ENCODE measurements around the gene MRC2.

Gene MRC2

DNA sequence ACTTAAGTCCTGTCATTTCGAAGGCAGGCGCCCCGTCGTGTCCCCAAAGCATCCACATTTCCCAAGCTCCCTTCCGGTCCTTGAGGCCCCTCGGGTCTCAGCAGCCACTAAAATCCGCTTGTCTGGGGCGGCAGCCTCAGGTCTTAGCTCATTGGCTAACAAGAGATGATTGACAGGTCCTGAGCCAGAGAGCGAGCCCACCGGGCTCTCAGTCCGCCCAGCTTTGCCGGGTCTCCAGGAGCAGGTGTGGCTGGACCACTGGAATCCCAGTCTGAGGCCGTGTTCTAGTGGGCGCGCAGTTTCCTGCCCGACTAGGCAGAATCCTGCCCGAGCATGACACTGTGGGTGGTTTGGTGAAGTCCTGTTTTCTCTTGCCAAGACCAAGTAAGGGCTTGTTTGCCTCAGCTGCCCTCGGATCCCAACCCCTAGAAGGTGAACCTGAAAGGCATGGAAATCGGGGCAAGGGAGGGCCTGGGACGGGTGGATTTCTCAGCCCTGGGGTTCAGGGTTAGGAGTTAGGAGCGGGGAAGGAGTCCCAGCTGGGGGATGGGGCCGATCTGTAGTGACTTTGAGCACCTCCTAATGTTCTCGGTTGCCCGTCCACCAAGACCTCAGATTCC, 42.8 kb downstream of the MRC2 start:
- H3K79me2 ChIP-seq (ENCODE audit: insufficient read depth, low read length): no peaks in the 10 kb centered on the region
- H3K9ac ChIP-seq (ENCODE audit: low read length): no peak overlapping the region
- H4K20me1 ChIP-seq (ENCODE audit: low read depth, low read length): no peaks in the 10 kb centered on the region
- no peak overlapping the region for H3K27ac ChIP-seq (ENCODE audit: low read depth, low read length)
- no peak overlapping the region for H3K4me2 ChIP-seq (ENCODE audit: low read depth, low read length, poor library complexity, severe bottlenecking)
- H3F3A ChIP-seq (ENCODE audit: insufficient read depth): no peaks in the 10 kb centered on the region
- H3K9me2 ChIP-seq (replicated peaks; ENCODE audit: insufficient read depth, low read length): no peaks in the 10 kb centered on the region
- no peak overlapping the region for H2AFZ ChIP-seq (ENCODE audit: low read depth, low read length, severe bottlenecking)
- no peaks in the 10 kb centered on the region for H3K9me3 ChIP-seq (ENCODE audit: insufficient read depth, low read length)
- no peaks in the 10 kb centered on the region for H3K27me3 ChIP-seq (ENCODE audit: low read length)
- no peak overlapping the region for H3K4me3 ChIP-seq (ENCODE audit: insufficient read depth, low read length, poor library complexity, severe bottlenecking)
- no peaks in the 10 kb centered on the region for H3K36me3 ChIP-seq (ENCODE audit: low read length)
- TF ChIP-seq EZH2phosphoT487 (conservative IDR thresholded peaks at IDR 0.05; ENCODE audit: low read length): no peak
- TF ChIP-seq CTCF (IDR thresholded peaks at IDR 0.05; ENCODE audit: insufficient read depth, low read length, poor library complexity, severe bottlenecking): no peak

- H4K20me1 ChIP-seq (ENCODE audit: low read depth, low read length): no peaks in the 10 kb centered on the region
- H3K27ac ChIP-seq (ENCODE audit: low read depth, low read length): no peak overlapping the region
These were observed 44.1 kb downstream of the MRC2 start for GRCh38 chr17:62671553-62671952.

DNA sequence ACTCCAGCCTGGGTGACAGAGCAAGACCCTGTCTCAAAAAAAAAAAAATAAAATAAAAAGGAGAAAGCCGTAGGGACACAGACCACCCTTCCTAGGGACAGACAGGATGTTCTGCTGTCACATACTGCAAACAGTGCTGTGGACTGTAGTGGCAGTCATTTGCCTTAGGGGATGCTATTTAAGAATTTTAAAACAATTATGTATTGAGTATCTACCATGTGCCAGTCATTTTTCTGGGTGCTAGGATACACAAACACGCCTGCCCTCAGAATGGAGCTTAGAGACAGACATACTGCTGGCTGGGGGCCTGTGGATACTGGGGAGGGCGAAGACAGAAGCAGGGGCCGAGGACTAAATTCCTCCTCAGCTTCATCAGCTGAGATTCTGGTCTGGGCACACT, 45.5 kb downstream of the MRC2 start:
- Histone ChIP-seq H3K9ac (ENCODE audit: low read length) (no peak overlapping the region), H4K20me1 (ENCODE audit: low read depth, low read length) (no peaks in the 10 kb centered on the region), H3K9me2 (replicated peaks; ENCODE audit: insufficient read depth, low read length) (no peaks in the 10 kb centered on the region), H3K79me2 (ENCODE audit: insufficient read depth, low read length) (no peaks in the 10 kb centered on the region), H3K36me3 (ENCODE audit: low read length) (no peaks in the 10 kb centered on the region), H3K9me3 (ENCODE audit: insufficient read depth, low read length) (no peaks in the 10 kb centered on the region), H3K27me3 (ENCODE audit: low read length) (no peaks in the 10 kb centered on the region), H3K4me2 (ENCODE audit: low read depth, low read length, poor library complexity, severe bottlenecking) (no peak overlapping the region), H3K4me3 (ENCODE audit: insufficient read depth, low read length, poor library complexity, severe bottlenecking) (no peak overlapping the region), H2AFZ (ENCODE audit: low read depth, low read length, severe bottlenecking) (no peak overlapping the region), H3K27ac (ENCODE audit: low read depth, low read length) (no peak overlapping the region), H3F3A (ENCODE audit: insufficient read depth) (no peaks in the 10 kb centered on the region)
- TF ChIP-seq EZH2phosphoT487 (conservative IDR thresholded peaks at IDR 0.05; ENCODE audit: low read length) (no peak), CTCF (IDR thresholded peaks at IDR 0.05; ENCODE audit: insufficient read depth, low read length, poor library complexity, severe bottlenecking) (no peak)

More at GRCh38 chr17:62671553-62671952, 44.1 kb downstream of the MRC2 start:
- no peak overlapping the region for H3K9ac ChIP-seq (ENCODE audit: low read length)
- H3K36me3 ChIP-seq (ENCODE audit: low read length): no peaks in the 10 kb centered on the region
- no peaks in the 10 kb centered on the region for H3F3A ChIP-seq (ENCODE audit: insufficient read depth)
- H3K9me2 ChIP-seq (replicated peaks; ENCODE audit: insufficient read depth, low read length): no peaks in the 10 kb centered on the region
- H2AFZ ChIP-seq (ENCODE audit: low read depth, low read length, severe bottlenecking): no peak overlapping the region
- no peaks in the 10 kb centered on the region for H3K27me3 ChIP-seq (ENCODE audit: low read length)
- no peak overlapping the region for H3K4me3 ChIP-seq (ENCODE audit: insufficient read depth, low read length, poor library complexity, severe bottlenecking)
- H3K4me2 ChIP-seq (ENCODE audit: low read depth, low read length, poor library complexity, severe bottlenecking): no peak overlapping the region
- H3K9me3 ChIP-seq (ENCODE audit: insufficient read depth, low read length): no peaks in the 10 kb centered on the region
- TF ChIP-seq EZH2phosphoT487 (conservative IDR thresholded peaks at IDR 0.05; ENCODE audit: low read length) (no peak), CTCF (IDR thresholded peaks at IDR 0.05; ENCODE audit: insufficient read depth, low read length, poor library complexity, severe bottlenecking) (no peak)
- no peaks in the 10 kb centered on the region for H3K79me2 ChIP-seq (ENCODE audit: insufficient read depth, low read length)
